ENCODE measurements around the gene P2RY2.

DNA sequence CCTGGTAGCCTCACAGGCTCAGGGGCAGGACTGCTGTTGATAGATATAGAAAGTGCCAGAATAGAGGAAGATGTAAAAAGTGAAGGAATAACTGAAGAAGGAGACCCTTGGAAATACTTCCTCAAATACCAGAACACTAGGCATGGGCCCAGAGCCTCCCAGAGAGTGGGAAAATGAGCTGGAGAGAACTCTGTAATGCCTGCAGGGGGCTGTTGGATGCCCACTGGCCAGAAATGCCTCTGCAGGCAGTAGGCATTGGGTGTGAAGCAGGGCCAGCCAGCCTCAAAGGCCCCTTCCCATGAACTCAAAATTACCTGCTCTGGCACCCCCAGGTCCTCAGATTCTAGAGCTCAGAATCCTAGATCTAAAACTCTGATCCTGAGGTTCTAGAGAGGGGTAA is 15.1 kb downstream of the P2RY2 start:
- TF ChIP-seq, protein P1, sequence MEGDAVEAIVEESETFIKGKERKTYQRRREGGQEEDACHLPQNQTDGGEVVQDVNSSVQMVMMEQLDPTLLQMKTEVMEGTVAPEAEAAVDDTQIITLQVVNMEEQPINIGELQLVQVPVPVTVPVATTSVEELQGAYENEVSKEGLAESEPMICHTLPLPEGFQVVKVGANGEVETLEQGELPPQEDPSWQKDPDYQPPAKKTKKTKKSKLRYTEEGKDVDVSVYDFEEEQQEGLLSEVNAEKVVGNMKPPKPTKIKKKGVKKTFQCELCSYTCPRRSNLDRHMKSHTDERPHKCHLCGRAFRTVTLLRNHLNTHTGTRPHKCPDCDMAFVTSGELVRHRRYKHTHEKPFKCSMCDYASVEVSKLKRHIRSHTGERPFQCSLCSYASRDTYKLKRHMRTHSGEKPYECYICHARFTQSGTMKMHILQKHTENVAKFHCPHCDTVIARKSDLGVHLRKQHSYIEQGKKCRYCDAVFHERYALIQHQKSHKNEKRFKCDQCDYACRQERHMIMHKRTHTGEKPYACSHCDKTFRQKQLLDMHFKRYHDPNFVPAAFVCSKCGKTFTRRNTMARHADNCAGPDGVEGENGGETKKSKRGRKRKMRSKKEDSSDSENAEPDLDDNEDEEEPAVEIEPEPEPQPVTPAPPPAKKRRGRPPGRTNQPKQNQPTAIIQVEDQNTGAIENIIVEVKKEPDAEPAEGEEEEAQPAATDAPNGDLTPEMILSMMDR (IDR thresholded peaks at IDR 0.05): no peak
- TF ChIP-seq POLR2A (IDR thresholded peaks at IDR 0.05): no peak

All from heart left ventricle (tissue), 13 donors.